ENCODE results near the gene USH1G.
"Not testable (repeated sequence)": the region's sequence is repeated elsewhere in the genome, so short reads cannot be mapped to it uniquely, and the experiment has no call there.

The USH1G gene

DNA sequence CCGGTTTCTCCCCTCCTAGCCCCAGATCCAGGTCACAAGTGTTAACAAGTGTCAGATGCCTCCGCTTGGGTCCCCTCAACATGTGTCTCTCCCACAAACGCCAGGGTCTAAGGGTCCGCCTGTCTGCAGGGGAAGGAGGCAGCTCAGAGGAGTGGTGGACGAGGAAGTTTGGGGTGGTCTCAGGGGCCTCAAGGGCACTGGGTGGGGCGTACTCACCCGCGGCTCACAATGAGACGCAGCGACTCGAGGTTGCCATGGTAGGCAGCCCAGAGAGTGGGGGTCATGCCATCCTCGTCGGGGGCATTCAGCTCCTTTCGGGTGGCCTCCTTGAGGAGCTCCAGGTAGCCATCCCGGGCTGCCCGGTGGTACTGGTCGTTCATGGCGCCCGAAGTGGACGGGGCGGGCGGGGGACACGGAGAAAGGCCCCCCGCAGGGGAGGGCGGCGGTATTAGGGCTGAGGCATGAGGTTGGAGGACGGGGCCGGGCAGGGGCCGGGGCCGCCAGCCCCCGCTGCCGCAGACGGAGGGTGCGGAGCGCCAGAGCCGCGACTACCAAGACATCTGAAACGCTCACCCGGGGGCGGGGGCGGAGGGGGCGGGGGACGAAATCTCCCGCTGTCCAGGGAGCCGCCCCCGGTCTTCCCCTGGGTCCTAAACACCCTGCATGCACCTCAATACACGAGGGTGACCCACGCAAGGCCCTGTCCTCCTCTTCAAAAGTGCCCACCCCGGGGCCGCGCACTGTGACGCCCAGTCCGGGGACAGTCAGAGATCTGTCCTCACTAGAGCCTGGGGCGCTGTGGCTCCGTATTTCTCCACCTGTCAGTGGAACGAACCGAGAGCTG lies at the start of gene USH1G:
Gene USH1G, minus strand, starts transcription at position 562 of the 844 bp plus-strand sequence. Its CDS starts 182 bp downstream, at position 380.
- DNase-seq (ENCODE audit: low read depth): no peak
- TF ChIP-seq, protein P1, sequence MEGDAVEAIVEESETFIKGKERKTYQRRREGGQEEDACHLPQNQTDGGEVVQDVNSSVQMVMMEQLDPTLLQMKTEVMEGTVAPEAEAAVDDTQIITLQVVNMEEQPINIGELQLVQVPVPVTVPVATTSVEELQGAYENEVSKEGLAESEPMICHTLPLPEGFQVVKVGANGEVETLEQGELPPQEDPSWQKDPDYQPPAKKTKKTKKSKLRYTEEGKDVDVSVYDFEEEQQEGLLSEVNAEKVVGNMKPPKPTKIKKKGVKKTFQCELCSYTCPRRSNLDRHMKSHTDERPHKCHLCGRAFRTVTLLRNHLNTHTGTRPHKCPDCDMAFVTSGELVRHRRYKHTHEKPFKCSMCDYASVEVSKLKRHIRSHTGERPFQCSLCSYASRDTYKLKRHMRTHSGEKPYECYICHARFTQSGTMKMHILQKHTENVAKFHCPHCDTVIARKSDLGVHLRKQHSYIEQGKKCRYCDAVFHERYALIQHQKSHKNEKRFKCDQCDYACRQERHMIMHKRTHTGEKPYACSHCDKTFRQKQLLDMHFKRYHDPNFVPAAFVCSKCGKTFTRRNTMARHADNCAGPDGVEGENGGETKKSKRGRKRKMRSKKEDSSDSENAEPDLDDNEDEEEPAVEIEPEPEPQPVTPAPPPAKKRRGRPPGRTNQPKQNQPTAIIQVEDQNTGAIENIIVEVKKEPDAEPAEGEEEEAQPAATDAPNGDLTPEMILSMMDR (conservative IDR thresholded peaks at IDR 0.05; ENCODE audit: control insufficient read depth, insufficient read depth, low read depth, low read length): no peak
- no peak within 1 kb of the TSS for H3K4me3 ChIP-seq (ENCODE audit: control insufficient read depth, low read depth, low read length)

- DNase-seq (ENCODE audit: low read depth): no peak
- TF ChIP-seq, protein P1 (conservative IDR thresholded peaks at IDR 0.05; ENCODE audit: control insufficient read depth, insufficient read depth, low read depth, low read length): no peak
- no peak within 1 kb of the TSS for H3K4me3 ChIP-seq (ENCODE audit: control insufficient read depth, low read depth, low read length)
Observed at GRCh38 chr17:74972107-74972972, 49.3 kb upstream of the USH1G start, which contains the start of gene HID1. TSS of gene HID1 (minus strand) at chr17:74972759. CDS start at chr17:74972656, 103 bp downstream.

- no peak overlapping the region for H3K4me3 ChIP-seq (ENCODE audit: control insufficient read depth, low read depth, low read length)
Observed at GRCh38 chr17:74971842-74972106, 48.7 kb upstream of the USH1G start.

GRCh38 chr17:74971069-74971841 lies 48.2 kb upstream of the USH1G start:
- no peak overlapping the region for H3K4me3 ChIP-seq (ENCODE audit: control insufficient read depth, low read depth, low read length)
- TF ChIP-seq, protein P1 (conservative IDR thresholded peaks at IDR 0.05; ENCODE audit: control insufficient read depth, insufficient read depth, low read depth, low read length): no peak
- no peak for DNase-seq (ENCODE audit: low read depth)

More at GRCh38 chr17:74971842-74972106, 48.7 kb upstream of the USH1G start:
- TF ChIP-seq, protein P1 (conservative IDR thresholded peaks at IDR 0.05; ENCODE audit: control insufficient read depth, insufficient read depth, low read depth, low read length): no peak
- no peak for DNase-seq (ENCODE audit: low read depth)

DNA sequence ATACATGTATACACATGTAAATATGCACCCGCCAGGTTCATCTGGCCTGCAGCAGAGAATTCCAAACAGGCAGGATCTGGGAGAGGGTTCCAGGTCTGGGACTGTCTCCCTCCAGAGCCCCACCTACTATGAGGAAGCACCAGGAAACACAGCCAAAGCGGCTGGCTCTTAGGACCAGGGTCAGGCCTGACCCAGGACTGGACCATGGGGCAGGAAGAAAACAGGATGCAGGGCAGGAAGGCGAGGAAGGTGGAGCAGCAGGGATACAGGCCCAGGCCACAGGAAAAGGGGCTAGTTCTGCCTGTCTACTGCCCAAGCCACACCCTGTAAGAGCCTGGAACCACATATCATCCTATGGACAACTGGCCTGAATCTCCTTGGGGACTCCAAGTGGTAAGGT lies 47.3 kb upstream of the USH1G start:
- no peak overlapping the region for H3K4me3 ChIP-seq (ENCODE audit: control insufficient read depth, low read depth, low read length)
- DNase-seq (ENCODE audit: low read depth): no peak
- TF ChIP-seq, protein P1 (conservative IDR thresholded peaks at IDR 0.05; ENCODE audit: control insufficient read depth, insufficient read depth, low read depth, low read length): no peak

DNA sequence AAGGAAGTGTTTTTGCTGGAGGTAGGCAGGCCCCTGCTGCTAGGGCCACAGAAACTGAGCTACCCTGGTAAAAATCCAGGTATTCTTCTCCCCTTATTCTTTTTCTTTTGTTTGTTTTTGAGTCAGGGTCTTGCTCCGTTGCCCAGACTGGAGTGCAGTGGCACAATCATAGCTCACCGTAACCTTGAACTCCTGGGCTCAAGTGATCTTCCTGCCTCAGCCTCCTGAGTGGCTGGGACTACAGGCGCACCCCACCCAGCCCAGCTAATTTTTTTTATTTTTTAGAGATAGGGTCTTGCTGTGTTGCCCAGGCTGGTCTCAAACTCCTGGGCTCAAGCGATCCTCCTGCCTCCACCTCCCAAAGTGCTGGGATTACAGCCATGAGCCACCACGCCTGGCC lies 46.4 kb upstream of the USH1G start:
- H3K4me3 ChIP-seq (ENCODE audit: control insufficient read depth, low read depth, low read length); DNase-seq (ENCODE audit: low read depth): not testable (repeated sequence)

Measured in fibroblast of mammary gland (primary cell).